ENCODE measurements around the gene MPIG6B. TPM values are rescaled to one million over a fixed set of nuclear protein-coding genes. Genes with fewer than 3 reads are reported as not detected.
A peak's percentile ranks its signal among the peaks of the same experiment; 100 is the strongest.

The MPIG6B gene
- total and polyA plus RNA-seq, 2 experiments from 2014 or later: not detected

DNA sequence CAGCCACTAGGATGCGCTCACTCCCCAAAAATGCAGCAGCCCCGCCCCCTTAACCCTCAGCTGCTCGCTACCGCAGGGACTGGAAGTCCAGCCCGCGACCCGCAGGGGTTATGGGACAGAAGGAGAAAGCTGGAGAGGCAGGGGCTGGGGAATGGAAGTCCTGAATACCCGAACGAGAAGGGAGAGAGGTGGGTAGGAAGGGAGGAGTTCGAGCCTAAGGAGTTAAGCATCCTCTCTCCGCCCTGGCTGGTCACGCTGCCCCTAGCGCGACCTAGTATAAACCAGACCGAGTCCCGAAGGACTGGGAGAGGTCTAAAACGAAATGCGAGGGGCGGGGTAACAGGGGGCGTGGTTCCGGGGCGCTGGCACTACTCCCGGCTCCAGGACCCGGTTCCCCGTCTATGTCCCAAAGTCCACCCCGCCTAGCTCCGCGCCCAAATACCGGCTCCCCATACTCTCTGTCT is 6.4 kb downstream of the MPIG6B start:
- Histone ChIP-seq H3K36me3 (ENCODE audit: low read depth) (peaks cover 44% of the 10 kb centered on the region), H3K4me2 (ENCODE audit: unreplicated experiment) (peak overlapping the region; percentile 87), H3K79me2 (ENCODE audit: insufficient read depth) (peaks cover 27% of the 10 kb centered on the region)

DNA sequence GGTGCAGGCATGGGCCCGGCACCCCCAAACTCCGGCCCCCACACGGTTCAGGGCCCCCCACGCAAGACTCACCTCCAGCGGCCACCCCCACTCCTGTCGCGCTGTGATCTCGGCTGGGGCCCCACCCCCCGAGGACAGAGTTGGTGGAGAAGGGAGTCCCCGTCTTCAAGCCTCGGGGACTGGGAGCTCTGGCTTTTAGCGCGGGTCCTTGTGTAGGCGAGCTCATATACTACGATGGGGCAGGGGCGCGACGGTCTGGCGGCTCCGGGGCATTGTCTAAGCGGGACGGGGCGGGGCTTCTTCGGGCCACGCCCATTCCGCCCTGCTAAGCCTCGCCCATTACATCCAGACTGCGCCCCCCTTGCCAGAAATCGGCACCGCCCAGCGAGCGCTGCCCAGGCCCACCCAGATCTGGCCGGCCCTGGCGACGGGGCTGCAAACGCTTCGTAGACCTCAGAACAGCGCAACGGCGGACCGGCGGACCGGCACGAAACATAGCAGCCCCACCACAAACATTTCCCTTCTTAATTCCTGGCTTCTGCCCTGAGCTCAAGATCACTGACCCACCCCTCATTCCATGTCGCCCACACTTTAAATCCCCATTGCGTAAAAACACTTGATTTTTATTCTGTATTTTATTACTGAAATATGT is 6.9 kb downstream of the MPIG6B start:
- peaks cover 19% of the 10 kb centered on the region for H3K4me1 ChIP-seq (ENCODE audit: insufficient read depth)
- no peaks in the 10 kb centered on the region for H3K9me2 ChIP-seq (ENCODE audit: insufficient read depth)
- TF ChIP-seq EZH2 (IDR thresholded peaks at IDR 0.05; ENCODE audit: insufficient read depth, poor library complexity, severe bottlenecking) (no peak), EZH2phosphoT487 (IDR thresholded peaks at IDR 0.05; ENCODE audit: insufficient read depth, low read depth) (no peak)
- H3K9ac ChIP-seq: peak overlapping the region; percentile 81
- peak overlapping the region; percentile 87 for H3K4me2 ChIP-seq (ENCODE audit: unreplicated experiment)
- no peaks in the 10 kb centered on the region for H3K27me3 ChIP-seq (replicated peaks; ENCODE audit: insufficient read depth)
- in situ Hi-C loops (cut with MboI): no loop called here
- peaks cover 40% of the 10 kb centered on the region for H3F3A ChIP-seq (ENCODE audit: insufficient read depth)
- peak overlapping the region; percentile 70 for H2AFZ ChIP-seq
- peak overlapping the region; percentile 75 for H3K4me3 ChIP-seq
- H3K36me3 ChIP-seq (ENCODE audit: low read depth): peaks cover 44% of the 10 kb centered on the region
- H3K79me2 ChIP-seq (ENCODE audit: insufficient read depth): peaks cover 33% of the 10 kb centered on the region
- no peaks in the 10 kb centered on the region for H3K9me3 ChIP-seq (ENCODE audit: low read depth)
- H4K20me1 ChIP-seq (ENCODE audit: insufficient read depth): no peaks in the 10 kb centered on the region
- peak; percentile 90 for DNase-seq
- H3K27ac ChIP-seq: peak overlapping the region; percentile 78
- 1 to 3% methylated on average over 33 to 40 of the region's 46 CpGs for WGBS, 2 experiments (ENCODE audit: low coverage in 1 of 2, low lambda C conversion rate in 2 of 2, missing lambda C conversion rate in 2 of 2)

More for the DNA sequence above, 6.4 kb downstream of the MPIG6B start:
- Histone ChIP-seq H3F3A (ENCODE audit: insufficient read depth) (peaks cover 36% of the 10 kb centered on the region), H3K9ac (peak overlapping the region; percentile 81), H3K27ac (peak overlapping the region; percentile 78), H3K27me3 (replicated peaks; ENCODE audit: insufficient read depth) (no peaks in the 10 kb centered on the region), H3K9me2 (ENCODE audit: insufficient read depth) (no peaks in the 10 kb centered on the region), H3K4me3 (peak overlapping the region; percentile 75), H4K20me1 (ENCODE audit: insufficient read depth) (no peaks in the 10 kb centered on the region), H3K4me1 (ENCODE audit: insufficient read depth) (peaks cover 19% of the 10 kb centered on the region), H3K9me3 (ENCODE audit: low read depth) (no peaks in the 10 kb centered on the region), H2AFZ (peak overlapping the region; percentile 70)
- TF ChIP-seq EZH2phosphoT487 (IDR thresholded peaks at IDR 0.05; ENCODE audit: insufficient read depth, low read depth): no peak
- TF ChIP-seq EZH2 (IDR thresholded peaks at IDR 0.05; ENCODE audit: insufficient read depth, poor library complexity, severe bottlenecking): no peak
- 0 to 1% methylated on average over 21 to 29 of the region's 29 CpGs for WGBS, 2 experiments (ENCODE audit: low coverage in 1 of 2, low lambda C conversion rate in 2 of 2, missing lambda C conversion rate in 2 of 2)
- in situ Hi-C loops (cut with MboI): no loop called here
- peak; percentile 96 for DNase-seq

DNA sequence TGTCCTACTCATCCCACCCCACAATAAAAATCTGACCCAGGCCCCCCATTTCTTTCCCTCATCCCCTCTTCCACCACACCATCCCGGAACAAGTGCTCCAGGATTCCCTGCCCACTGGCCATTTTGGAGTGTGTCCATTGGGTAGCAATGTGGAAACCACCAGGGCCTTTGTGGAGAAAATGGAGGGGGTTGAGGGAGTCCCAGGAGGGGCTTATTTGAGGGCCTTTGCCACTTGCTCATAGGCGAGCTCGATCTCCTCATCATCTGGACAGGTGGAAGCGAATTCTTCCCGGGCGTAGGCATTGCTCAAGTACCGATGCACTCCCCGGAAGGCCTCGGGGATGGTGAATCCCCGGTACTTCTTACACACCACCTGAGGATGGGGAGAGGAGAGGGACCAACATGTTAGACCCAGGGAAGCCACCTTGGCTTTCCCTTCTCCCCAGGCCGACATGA is 7.5 kb downstream of the MPIG6B start:
- Histone ChIP-seq H3K79me2 (ENCODE audit: insufficient read depth) (peaks cover 38% of the 10 kb centered on the region), H3K27me3 (replicated peaks; ENCODE audit: insufficient read depth) (no peaks in the 10 kb centered on the region), H3K27ac (peak overlapping the region; percentile 78), H3K9ac (peak overlapping the region; percentile 81), H3K9me2 (ENCODE audit: insufficient read depth) (no peaks in the 10 kb centered on the region), H3K36me3 (ENCODE audit: low read depth) (peaks cover 44% of the 10 kb centered on the region), H3F3A (ENCODE audit: insufficient read depth) (peaks cover 44% of the 10 kb centered on the region), H3K4me3 (peak overlapping the region; percentile 75), H3K4me1 (ENCODE audit: insufficient read depth) (peaks cover 19% of the 10 kb centered on the region), H4K20me1 (ENCODE audit: insufficient read depth) (no peaks in the 10 kb centered on the region), H3K4me2 (ENCODE audit: unreplicated experiment) (peak overlapping the region; percentile 87), H3K9me3 (ENCODE audit: low read depth) (no peaks in the 10 kb centered on the region), H2AFZ (no peak overlapping the region)
- WGBS, 2 experiments (ENCODE audit: low coverage in 1 of 2, low lambda C conversion rate in 2 of 2, missing lambda C conversion rate in 2 of 2): 77 to 82% methylated on average over 11 of the region's 11 CpGs
- no peak for DNase-seq
- in situ Hi-C loops (cut with MboI): no loop called here
- TF ChIP-seq EZH2phosphoT487 (IDR thresholded peaks at IDR 0.05; ENCODE audit: insufficient read depth, low read depth) (no peak), EZH2 (IDR thresholded peaks at IDR 0.05; ENCODE audit: insufficient read depth, poor library complexity, severe bottlenecking) (no peak)

DNA sequence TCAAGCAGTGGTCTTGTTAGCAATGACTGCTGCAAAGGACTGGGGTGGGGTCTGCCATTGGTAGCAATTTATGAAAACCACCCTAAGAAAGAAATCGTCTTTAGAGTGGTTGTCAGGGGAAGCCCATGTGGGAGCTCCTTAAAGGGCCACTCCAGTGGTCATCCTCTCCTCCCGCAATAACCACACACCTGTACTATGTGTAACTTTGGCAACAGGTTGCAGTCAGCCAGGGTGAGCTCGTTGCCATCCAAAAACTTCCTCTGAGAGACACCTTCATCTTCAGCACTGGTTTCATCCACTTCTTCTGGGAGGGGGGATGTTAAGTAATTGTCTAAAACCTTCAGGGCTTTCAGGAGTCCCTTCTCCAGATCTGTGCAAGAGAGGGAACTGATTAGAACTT is 8.9 kb downstream of the MPIG6B start:
- in situ Hi-C loops (cut with MboI): no loop called here
- Histone ChIP-seq H3K9ac (no peak overlapping the region), H3K4me3 (no peak overlapping the region), H3K36me3 (ENCODE audit: low read depth) (peaks cover 36% of the 10 kb centered on the region), H3K4me2 (ENCODE audit: unreplicated experiment) (no peak overlapping the region), H3K27ac (no peak overlapping the region), H3K9me2 (ENCODE audit: insufficient read depth) (no peaks in the 10 kb centered on the region), H2AFZ (no peak overlapping the region), H3F3A (ENCODE audit: insufficient read depth) (peaks cover 54% of the 10 kb centered on the region), H3K9me3 (ENCODE audit: low read depth) (no peaks in the 10 kb centered on the region), H3K27me3 (replicated peaks; ENCODE audit: insufficient read depth) (no peaks in the 10 kb centered on the region), H3K4me1 (ENCODE audit: insufficient read depth) (peaks cover 24% of the 10 kb centered on the region), H3K79me2 (ENCODE audit: insufficient read depth) (peaks cover 52% of the 10 kb centered on the region), H4K20me1 (ENCODE audit: insufficient read depth) (no peaks in the 10 kb centered on the region)
- TF ChIP-seq EZH2phosphoT487 (IDR thresholded peaks at IDR 0.05; ENCODE audit: insufficient read depth, low read depth) (no peak), EZH2 (IDR thresholded peaks at IDR 0.05; ENCODE audit: insufficient read depth, poor library complexity, severe bottlenecking) (no peak)
- WGBS, 2 experiments (ENCODE audit: low coverage in 1 of 2, low lambda C conversion rate in 2 of 2, missing lambda C conversion rate in 2 of 2): 79 to 88% methylated on average over 3 of the region's 3 CpGs
- no peak for DNase-seq

All from GM23248 (cell line).